ENCODE results near the gene RPTOR. TPM values are rescaled to one million over a fixed set of nuclear protein-coding genes. Genes with fewer than 3 reads are reported as not detected.

The RPTOR gene
- total RNA-seq, 2 experiments from 2014 or later: 45.3 to 49.1 TPM

- Mint-ChIP-seq H3K27me3 (no peaks in the 10 kb centered on the region), H3K27ac (no peak overlapping the region), H3K4me3 (no peak overlapping the region), H3K4me1 (ENCODE audit: low read depth) (no peaks in the 10 kb centered on the region), H3K36me3 (ENCODE audit: low read depth) (peaks cover 10% of the 10 kb centered on the region), H3K9me3 (no peaks in the 10 kb centered on the region)
- ATAC-seq: no peak
- TF ChIP-seq CTCF (IDR thresholded peaks at IDR 0.05): no peak
- POLR2A ChIA-PET: interaction anchor here (1.2 kb wide), 1 partner anchor 470 kb away, joined by 4 read pairs; no protein-coding TSS in a partner anchor
- no peak for DNase-seq
- intact Hi-C loops (cut with micrococcal nuclease): no loop called here
- CTCF ChIA-PET: interaction anchor here (0.7 kb wide), 1 partner anchor 497 kb away, joined by 4 read pairs; no protein-coding TSS in a partner anchor
These were observed 379.6 kb downstream of the RPTOR start for GRCh38 chr17:80924111-80924806.

GRCh38 chr17:80924807-80925610, 380.4 kb downstream of the RPTOR start:
- Mint-ChIP-seq H3K36me3 (ENCODE audit: low read depth) (peaks cover 12% of the 10 kb centered on the region), H3K9me3 (no peaks in the 10 kb centered on the region), H3K27ac (no peak overlapping the region), H3K4me3 (no peak overlapping the region), H3K4me1 (ENCODE audit: low read depth) (no peaks in the 10 kb centered on the region), H3K27me3 (no peaks in the 10 kb centered on the region)
- no peak for TF ChIP-seq CTCF (IDR thresholded peaks at IDR 0.05)
- no peak for ATAC-seq
- ChIA-PET CTCF (interaction anchor here (0.7 kb wide), 1 partner anchor 498 kb away, joined by 4 read pairs; no protein-coding TSS in a partner anchor), POLR2A (interaction anchor here (1.2 kb wide), 1 partner anchor 471 kb away, joined by 4 read pairs; no protein-coding TSS in a partner anchor)
- no peak for DNase-seq
- intact Hi-C loops (cut with micrococcal nuclease): no loop called here

- no peaks in the 10 kb centered on the region for H3K27me3 Mint-ChIP-seq
- no peak overlapping the region for H3K4me3 Mint-ChIP-seq
- H3K4me1 Mint-ChIP-seq (ENCODE audit: low read depth): no peaks in the 10 kb centered on the region
- DNase-seq (no peak), ATAC-seq (no peak)
- no peaks in the 10 kb centered on the region for H3K9me3 Mint-ChIP-seq
- TF ChIP-seq CTCF (IDR thresholded peaks at IDR 0.05): no peak
- H3K27ac Mint-ChIP-seq: no peak overlapping the region
- CTCF ChIA-PET: no interaction called here
- peaks cover 9% of the 10 kb centered on the region for H3K36me3 Mint-ChIP-seq (ENCODE audit: low read depth)
- POLR2A ChIA-PET: no interaction called here
- intact Hi-C loops (cut with micrococcal nuclease): no loop called here
These were observed 381.2 kb downstream of the RPTOR start for GRCh38 chr17:80925688-80926335.

GRCh38 chr17:80926591-80927250, 382.1 kb downstream of the RPTOR start:
- Mint-ChIP-seq H3K4me1 (ENCODE audit: low read depth) (no peaks in the 10 kb centered on the region), H3K27ac (no peak overlapping the region), H3K27me3 (no peaks in the 10 kb centered on the region), H3K36me3 (ENCODE audit: low read depth) (peaks cover 9% of the 10 kb centered on the region), H3K9me3 (no peaks in the 10 kb centered on the region), H3K4me3 (no peak overlapping the region)
- no peak for ATAC-seq
- POLR2A ChIA-PET: interaction anchor here (0.6 kb wide), 1 partner anchor 503 kb away, joined by 3 read pairs; no protein-coding TSS in a partner anchor
- no peak for DNase-seq
- TF ChIP-seq CTCF (IDR thresholded peaks at IDR 0.05): no peak
- intact Hi-C loops (cut with micrococcal nuclease): no loop called here
- CTCF ChIA-PET: interaction anchor here (1.3 kb wide), 1 partner anchor 11 kb away, joined by 3 read pairs; no protein-coding TSS in a partner anchor

Measured in activated CD8-positive, alpha-beta T cell treated with anti-CD3 and anti-CD28 coated beads for 36 hours (primary cell).